ENCODE data around the gene GAK. TPM values are rescaled to one million over a fixed set of nuclear protein-coding genes. Genes with fewer than 3 reads are reported as not detected.
"Not testable (repeated sequence)": the region's sequence is repeated elsewhere in the genome, so short reads cannot be mapped to it uniquely, and the experiment has no call there.

The GAK gene
- total and polyA plus RNA-seq, 5 donors: 35.5 to 45.6 (median 39.4) TPM

DNA sequence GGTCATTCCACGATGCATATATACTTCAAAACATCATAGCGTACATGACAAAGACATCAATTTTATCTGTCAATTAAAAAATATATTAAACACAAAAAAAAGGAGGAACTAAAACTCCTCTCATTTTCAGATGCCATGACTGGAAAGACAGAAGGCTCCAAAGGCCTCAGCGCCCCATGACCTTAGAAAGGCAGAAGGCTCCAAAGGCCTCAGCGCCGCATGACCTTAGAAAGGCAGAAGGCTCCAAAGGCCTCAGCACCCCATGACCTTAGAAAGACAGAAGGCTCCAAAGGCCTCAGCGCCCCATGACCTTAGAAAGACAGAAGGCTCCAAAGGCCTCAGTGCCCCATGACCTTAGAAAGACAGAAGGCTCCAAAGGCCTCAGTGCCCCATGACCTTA lies 13.5 kb downstream of the GAK start:
- DNase-seq: peak in 1 of 3 donors; percentile 17
- intact Hi-C loops (cut with DNase I); H3K27ac ChIP-seq (ENCODE audit: low read length); H3K9me3 ChIP-seq (ENCODE audit: control insufficient read depth, low read length); ATAC-seq; H3K4me1 ChIP-seq (ENCODE audit: control insufficient read depth, insufficient read depth, low read length); H3K4me3 ChIP-seq (ENCODE audit: low read length); H3K27me3 ChIP-seq (ENCODE audit: control insufficient read depth, insufficient read depth): not testable (repeated sequence)
- WGBS: 95% methylated on average over 6 of the region's 6 CpGs

- WGBS: 97% methylated on average over 2 of the region's 2 CpGs
- Histone ChIP-seq H3K27me3 (ENCODE audit: control insufficient read depth, insufficient read depth) (no peaks in the 10 kb centered on the region), H3K9me3 (ENCODE audit: control insufficient read depth, low read length) (no peaks in the 10 kb centered on the region), H3K4me3 (ENCODE audit: low read length) (no peak overlapping the region), H3K27ac (ENCODE audit: low read length) (no peak overlapping the region), H3K4me1 (ENCODE audit: control insufficient read depth, insufficient read depth, low read length) (no peaks in the 10 kb centered on the region)
- intact Hi-C loops (cut with DNase I): no loop called here
- DNase-seq: no peak
- no peak for ATAC-seq
These were observed 14.1 kb downstream of the GAK start for GRCh38 chr4:917992-918391.

DNA sequence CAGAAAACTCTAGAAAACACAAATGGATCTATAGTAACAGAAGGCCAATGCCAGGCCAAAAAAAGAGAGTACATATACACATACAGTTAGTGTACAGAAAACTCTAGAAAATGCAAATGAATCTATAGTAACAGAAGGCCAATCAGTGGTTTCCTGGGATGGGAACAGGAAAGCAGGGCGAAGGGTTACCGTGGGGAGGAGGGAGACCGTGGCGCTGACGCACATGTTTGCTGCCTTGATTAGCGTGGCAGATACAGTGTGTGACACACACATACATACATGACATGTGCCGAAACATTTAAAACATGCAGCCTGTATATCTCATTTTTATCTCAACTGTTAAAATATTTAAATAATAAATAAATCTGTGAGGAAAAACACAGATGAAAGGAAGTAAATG lies 14.7 kb downstream of the GAK start:
- ATAC-seq: no peak
- Histone ChIP-seq H3K4me3 (ENCODE audit: low read length) (no peak overlapping the region), H3K27me3 (ENCODE audit: control insufficient read depth, insufficient read depth) (no peaks in the 10 kb centered on the region), H3K9me3 (ENCODE audit: control insufficient read depth, low read length) (no peaks in the 10 kb centered on the region), H3K4me1 (ENCODE audit: control insufficient read depth, insufficient read depth, low read length) (no peaks in the 10 kb centered on the region), H3K27ac (ENCODE audit: low read length) (no peak overlapping the region)
- WGBS: 97% methylated on average over 7 of the region's 7 CpGs
- intact Hi-C loops (cut with DNase I): no loop called here
- DNase-seq: no peak

DNA sequence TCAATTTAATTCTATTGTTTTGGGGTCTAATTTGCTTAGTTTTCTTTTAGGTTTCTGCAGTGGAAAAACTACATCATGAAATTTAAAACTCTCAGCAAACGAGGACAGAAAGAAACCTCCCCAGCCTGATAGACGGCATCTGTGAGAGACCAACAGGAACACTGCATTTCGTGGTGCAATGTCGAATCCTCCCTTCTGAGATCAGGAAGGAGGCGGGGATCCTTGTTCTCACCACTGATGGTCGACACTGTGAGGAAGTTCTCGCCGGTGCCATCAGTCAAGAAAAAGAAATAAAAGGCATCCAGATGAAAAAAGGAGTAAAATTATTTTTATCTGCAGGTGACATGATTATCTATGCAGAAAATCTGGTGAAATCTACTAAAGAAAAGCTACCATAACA lies 16.5 kb downstream of the GAK start:
- H3K27ac ChIP-seq (ENCODE audit: low read length): no peak overlapping the region
- WGBS: 40% methylated on average over 8 of the region's 8 CpGs

GRCh38 chr4:915041-915474 lies 17.1 kb downstream of the GAK start:
- DNase-seq: peak in 1 of 3 donors; percentile 36
- H3K9me3 ChIP-seq (ENCODE audit: control insufficient read depth, low read length): no peaks in the 10 kb centered on the region
- no peaks in the 10 kb centered on the region for H3K4me1 ChIP-seq (ENCODE audit: control insufficient read depth, insufficient read depth, low read length)
- WGBS: 69% methylated on average over 20 of the region's 20 CpGs
- ATAC-seq: peak in 1 of 2 donors; percentile 42
- H3K27ac ChIP-seq (ENCODE audit: low read length): no peak overlapping the region
- H3K4me3 ChIP-seq (ENCODE audit: low read length): no peak overlapping the region
- no peaks in the 10 kb centered on the region for H3K27me3 ChIP-seq (ENCODE audit: control insufficient read depth, insufficient read depth)
- intact Hi-C loops (cut with DNase I): no loop called here

More for the DNA sequence above, 16.5 kb downstream of the GAK start:
- intact Hi-C loops (cut with DNase I): no loop called here
- ATAC-seq (no peak), DNase-seq (peak in 1 of 3 donors; percentile 24)
- H3K4me3 ChIP-seq (ENCODE audit: low read length): no peak overlapping the region
- no peaks in the 10 kb centered on the region for H3K9me3 ChIP-seq (ENCODE audit: control insufficient read depth, low read length)
- no peaks in the 10 kb centered on the region for H3K4me1 ChIP-seq (ENCODE audit: control insufficient read depth, insufficient read depth, low read length)
- H3K27me3 ChIP-seq (ENCODE audit: control insufficient read depth, insufficient read depth): no peaks in the 10 kb centered on the region

DNA sequence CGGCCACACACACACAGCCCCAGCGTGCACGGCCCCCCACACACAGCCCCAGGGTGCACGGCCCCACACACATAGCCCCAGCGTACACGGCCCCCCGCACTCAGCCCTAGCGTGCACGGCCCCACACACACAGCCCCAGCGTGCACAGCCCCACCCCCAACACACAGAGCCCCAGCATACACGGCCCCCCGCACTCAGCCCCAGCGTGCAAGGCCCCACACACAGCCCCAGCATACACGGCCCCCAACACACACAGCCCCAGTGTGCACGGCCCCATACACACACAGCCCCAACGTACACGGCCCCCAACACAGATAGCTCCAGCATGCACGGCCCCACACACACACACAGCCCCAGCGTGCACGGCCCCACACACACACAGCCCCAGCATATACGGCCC lies 17.6 kb downstream of the GAK start:
- Histone ChIP-seq H3K4me1 (ENCODE audit: control insufficient read depth, insufficient read depth, low read length) (no peaks in the 10 kb centered on the region), H3K4me3 (ENCODE audit: low read length) (no peak overlapping the region), H3K27ac (ENCODE audit: low read length) (no peak overlapping the region), H3K27me3 (ENCODE audit: control insufficient read depth, insufficient read depth) (no peaks in the 10 kb centered on the region), H3K9me3 (ENCODE audit: control insufficient read depth, low read length) (no peaks in the 10 kb centered on the region)
- DNase-seq (peak in 1 of 3 donors; percentile 24), ATAC-seq (no peak)
- intact Hi-C loops (cut with DNase I): no loop called here
- 89% methylated on average over 21 of the region's 21 CpGs for WGBS

DNA sequence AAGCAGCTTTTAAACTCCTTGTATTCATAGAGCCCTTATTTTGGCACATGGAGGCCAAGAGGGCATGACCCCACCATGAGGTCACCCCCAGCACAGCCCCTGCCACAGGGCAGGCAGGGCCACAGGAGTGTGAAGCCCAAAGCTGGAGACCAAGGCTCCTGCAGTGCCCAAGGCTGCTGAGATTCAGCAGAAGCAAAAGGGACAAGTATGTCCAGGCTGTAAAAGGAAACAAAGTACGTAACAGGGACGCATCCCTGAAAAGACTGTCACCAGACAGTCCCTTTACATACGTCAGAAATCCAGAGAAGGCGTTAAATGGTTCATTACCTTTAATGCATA lies 18.9 kb downstream of the GAK start:
- 90% methylated on average over 4 of the region's 4 CpGs for WGBS
- DNase-seq: peak in 1 of 3 donors; percentile 32
- Histone ChIP-seq H3K4me3 (ENCODE audit: low read length) (no peak overlapping the region), H3K27ac (ENCODE audit: low read length) (no peak overlapping the region), H3K4me1 (ENCODE audit: control insufficient read depth, insufficient read depth, low read length) (no peaks in the 10 kb centered on the region), H3K27me3 (ENCODE audit: control insufficient read depth, insufficient read depth) (no peaks in the 10 kb centered on the region), H3K9me3 (ENCODE audit: control insufficient read depth, low read length) (no peaks in the 10 kb centered on the region)
- intact Hi-C loops (cut with DNase I): no loop called here
- no peak for ATAC-seq

DNA sequence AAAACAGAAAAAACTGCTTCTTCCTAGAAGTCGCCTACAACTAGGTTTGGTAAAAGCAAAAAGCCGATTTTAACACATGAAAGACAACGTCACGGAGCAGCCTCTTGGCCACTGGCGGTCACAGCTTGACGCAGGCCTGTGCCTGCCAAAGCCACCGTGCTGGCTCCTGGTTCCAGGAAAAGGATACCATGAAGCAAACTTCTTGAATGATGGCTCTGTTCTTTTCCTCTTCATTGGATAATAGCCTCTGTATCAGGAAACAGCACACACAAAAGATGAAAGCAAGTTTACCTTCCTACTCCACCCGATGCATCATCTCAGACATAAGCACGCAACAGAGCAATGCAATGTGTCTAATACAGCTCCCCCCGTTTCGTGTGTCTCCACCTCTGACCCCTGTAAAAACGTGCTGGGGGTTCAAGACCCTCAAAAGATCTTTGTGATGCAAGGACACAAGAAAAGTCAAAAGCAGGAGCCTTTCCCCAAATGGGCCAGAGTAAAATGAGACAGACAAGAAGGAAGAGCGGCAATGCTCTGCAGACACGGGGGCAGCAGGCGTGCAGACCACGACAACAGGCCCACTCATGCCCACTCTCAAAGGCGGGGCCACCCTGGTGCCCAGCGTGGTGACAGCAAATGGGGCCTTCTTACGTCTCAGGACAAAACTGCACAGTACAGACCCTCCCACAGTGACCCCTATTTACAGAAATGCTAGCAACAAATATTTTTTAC lies 19.4 kb downstream of the GAK start:
- Histone ChIP-seq H3K4me1 (ENCODE audit: control insufficient read depth, insufficient read depth, low read length) (no peaks in the 10 kb centered on the region), H3K27ac (ENCODE audit: low read length) (no peak overlapping the region), H3K4me3 (ENCODE audit: low read length) (no peak overlapping the region), H3K27me3 (ENCODE audit: control insufficient read depth, insufficient read depth) (no peaks in the 10 kb centered on the region), H3K9me3 (ENCODE audit: control insufficient read depth, low read length) (no peaks in the 10 kb centered on the region)
- ATAC-seq (no peak), DNase-seq (peak in 1 of 3 donors; percentile 34)
- intact Hi-C loops (cut with DNase I): no loop called here
- 82% methylated on average over 19 of the region's 19 CpGs for WGBS

- H3K4me3 ChIP-seq (ENCODE audit: low read length): no peak overlapping the region
- intact Hi-C loops (cut with DNase I): no loop called here
- no peaks in the 10 kb centered on the region for H3K9me3 ChIP-seq (ENCODE audit: control insufficient read depth, low read length)
- H3K4me1 ChIP-seq (ENCODE audit: control insufficient read depth, insufficient read depth, low read length): no peaks in the 10 kb centered on the region
- peak in 2 of 3 donors; percentile 44 for DNase-seq
- no peak overlapping the region for H3K27ac ChIP-seq (ENCODE audit: low read length)
- H3K27me3 ChIP-seq (ENCODE audit: control insufficient read depth, insufficient read depth): no peaks in the 10 kb centered on the region
- no peak for ATAC-seq
- 91% methylated on average over 29 of the region's 29 CpGs for WGBS
These were observed 20.1 kb downstream of the GAK start for GRCh38 chr4:911871-912490.

DNA sequence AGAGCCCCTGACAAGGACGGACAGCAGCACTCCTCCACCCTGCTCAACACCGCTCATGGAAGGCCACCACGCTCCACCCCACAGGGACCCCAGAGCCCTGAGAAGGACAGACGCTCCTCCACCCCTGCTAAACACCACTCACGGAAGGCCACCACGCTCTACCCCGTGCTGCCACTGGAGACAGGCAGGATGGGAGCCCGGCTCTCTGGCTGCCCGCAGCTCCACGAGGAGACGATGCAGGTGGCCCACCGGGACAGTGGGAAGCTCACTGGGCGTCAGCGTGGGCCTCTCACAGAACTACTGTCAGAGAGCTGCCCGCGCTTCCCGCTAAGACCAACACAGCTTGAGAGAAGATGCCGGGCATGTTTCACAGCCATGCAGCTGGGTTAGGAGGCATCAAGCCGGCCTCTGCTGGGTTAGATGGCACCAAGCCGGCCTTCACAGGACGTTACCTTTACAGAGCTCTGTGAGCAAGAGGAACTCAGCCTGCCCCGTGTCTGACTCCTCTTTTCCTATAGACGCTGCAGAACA lies 20.8 kb downstream of the GAK start:
- Histone ChIP-seq H3K27me3 (ENCODE audit: control insufficient read depth, insufficient read depth) (no peaks in the 10 kb centered on the region), H3K4me3 (ENCODE audit: low read length) (no peak overlapping the region), H3K27ac (ENCODE audit: low read length) (no peak overlapping the region), H3K4me1 (ENCODE audit: control insufficient read depth, insufficient read depth, low read length) (no peaks in the 10 kb centered on the region), H3K9me3 (ENCODE audit: control insufficient read depth, low read length) (no peaks in the 10 kb centered on the region)
- WGBS: 98% methylated on average over 23 of the region's 23 CpGs
- DNase-seq (peak in 2 of 3 donors; percentile 25 to 26), ATAC-seq (no peak)
- intact Hi-C loops (cut with DNase I): no loop called here

GRCh38 chr4:910366-911091 lies 21.6 kb downstream of the GAK start:
- WGBS: 96% methylated on average over 26 of the region's 26 CpGs
- no peak for ATAC-seq
- no peak overlapping the region for H3K27ac ChIP-seq (ENCODE audit: low read length)
- no peak overlapping the region for H3K4me3 ChIP-seq (ENCODE audit: low read length)
- H3K9me3 ChIP-seq (ENCODE audit: control insufficient read depth, low read length): no peaks in the 10 kb centered on the region
- intact Hi-C loops (cut with DNase I): no loop called here
- H3K27me3 ChIP-seq (ENCODE audit: control insufficient read depth, insufficient read depth): no peaks in the 10 kb centered on the region
- H3K4me1 ChIP-seq (ENCODE audit: control insufficient read depth, insufficient read depth, low read length): no peaks in the 10 kb centered on the region
- DNase-seq: peak in 2 of 3 donors; percentile 28 to 59

Data from right cardiac atrium (tissue), 5 donors.